Measurements from ENCODE around the gene PHLDA2.

- TF ChIP-seq, protein P1, sequence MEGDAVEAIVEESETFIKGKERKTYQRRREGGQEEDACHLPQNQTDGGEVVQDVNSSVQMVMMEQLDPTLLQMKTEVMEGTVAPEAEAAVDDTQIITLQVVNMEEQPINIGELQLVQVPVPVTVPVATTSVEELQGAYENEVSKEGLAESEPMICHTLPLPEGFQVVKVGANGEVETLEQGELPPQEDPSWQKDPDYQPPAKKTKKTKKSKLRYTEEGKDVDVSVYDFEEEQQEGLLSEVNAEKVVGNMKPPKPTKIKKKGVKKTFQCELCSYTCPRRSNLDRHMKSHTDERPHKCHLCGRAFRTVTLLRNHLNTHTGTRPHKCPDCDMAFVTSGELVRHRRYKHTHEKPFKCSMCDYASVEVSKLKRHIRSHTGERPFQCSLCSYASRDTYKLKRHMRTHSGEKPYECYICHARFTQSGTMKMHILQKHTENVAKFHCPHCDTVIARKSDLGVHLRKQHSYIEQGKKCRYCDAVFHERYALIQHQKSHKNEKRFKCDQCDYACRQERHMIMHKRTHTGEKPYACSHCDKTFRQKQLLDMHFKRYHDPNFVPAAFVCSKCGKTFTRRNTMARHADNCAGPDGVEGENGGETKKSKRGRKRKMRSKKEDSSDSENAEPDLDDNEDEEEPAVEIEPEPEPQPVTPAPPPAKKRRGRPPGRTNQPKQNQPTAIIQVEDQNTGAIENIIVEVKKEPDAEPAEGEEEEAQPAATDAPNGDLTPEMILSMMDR (IDR thresholded peaks at IDR 0.05; ENCODE audit: low read length) = no peak
- TF ChIP-seq EZH2phosphoT487 (IDR thresholded peaks at IDR 0.05; ENCODE audit: low read length) (no peak), EZH2 (optimal IDR thresholded peaks at IDR 0.05; ENCODE audit: low read depth, low read length) (no peak)
Observed at GRCh38 chr11:2886936-2887335, 42.3 kb downstream of the PHLDA2 start.

All from MM.1S (cell line).